Measurements from ENCODE around the gene CCDC92. TPM values are rescaled to one million over a fixed set of nuclear protein-coding genes. Genes with fewer than 3 reads are reported as not detected.

CCDC92 gene
- total RNA-seq, 4 donors from 2014 or later = 23.1 to 33.3 (median 30.9) TPM

DNA sequence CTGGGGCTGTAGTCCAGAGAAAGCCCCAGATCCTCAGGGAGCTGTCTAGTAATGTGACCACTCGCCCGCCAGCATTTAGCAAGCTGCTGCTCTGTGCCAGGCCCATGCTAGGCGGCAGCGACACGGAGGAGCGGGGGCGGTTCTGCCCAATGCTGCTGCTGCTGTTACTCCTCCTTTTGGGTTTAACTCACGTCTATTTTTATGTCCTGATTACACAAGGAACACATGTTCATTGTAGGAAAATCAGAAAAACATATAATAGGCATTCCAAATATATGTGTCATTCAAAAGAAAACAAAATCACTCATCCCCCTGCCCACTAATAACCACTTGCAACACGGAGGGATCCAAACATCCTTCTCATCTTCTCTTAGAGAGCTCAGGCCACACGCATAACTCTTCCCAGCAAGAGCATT lies 30.4 kb downstream of the CCDC92 start:
- no peak overlapping the region for H3K27ac ChIP-seq
- TF ChIP-seq CTCF (IDR thresholded peaks at IDR 0.05) (no peak), POLR2A (IDR thresholded peaks at IDR 0.05) (no peak)
- H3K4me1 ChIP-seq = no peaks in the 10 kb centered on the region
- H3K27me3 ChIP-seq = no peaks in the 10 kb centered on the region
- H3K9me3 ChIP-seq = peaks cover 0 to 3% (median 0%) of the 10 kb centered on the region in 4 donors
- DNase-seq = no peak
- H3K4me3 ChIP-seq = no peak overlapping the region
- peaks cover 0 to 45% (median 0%) of the 10 kb centered on the region in 3 donors for H3K36me3 ChIP-seq

- Histone ChIP-seq H3K36me3 (peaks cover 0 to 50% (median 0%) of the 10 kb centered on the region in 3 donors), H3K4me1 (no peaks in the 10 kb centered on the region), H3K9me3 (peaks cover 0 to 3% (median 0%) of the 10 kb centered on the region in 4 donors), H3K27me3 (no peaks in the 10 kb centered on the region), H3K4me3 (no peak overlapping the region), H3K27ac (no peak overlapping the region)
- DNase-seq = peak in 1 of 3 donors; percentile 27
- TF ChIP-seq POLR2A (IDR thresholded peaks at IDR 0.05) = no peak
- TF ChIP-seq CTCF (IDR thresholded peaks at IDR 0.05) = no peak
These were observed 30.9 kb downstream of the CCDC92 start for GRCh38 chr12:123941624-123942237.

DNA sequence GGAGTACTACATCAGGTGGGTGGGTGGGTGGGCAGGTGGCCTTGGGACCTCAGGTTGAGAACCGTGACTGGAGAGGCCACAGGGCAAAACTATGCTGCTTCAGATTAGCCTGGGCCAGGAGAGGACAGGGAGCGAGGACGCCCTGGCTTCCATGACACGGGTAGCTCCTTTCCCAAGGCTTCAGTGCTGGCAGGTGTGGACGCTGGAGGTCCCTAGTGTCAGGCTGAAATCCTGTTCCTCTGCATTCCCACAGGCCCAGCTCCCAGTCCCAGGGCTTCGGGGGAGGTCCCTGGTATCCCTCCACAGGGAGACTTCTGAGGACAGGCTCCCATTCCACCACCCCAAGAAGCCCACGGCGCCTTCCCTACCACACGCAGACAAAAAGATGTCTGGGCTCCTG lies 31.6 kb downstream of the CCDC92 start:
- H3K9me3 ChIP-seq = peaks cover 0 to 3% (median 0%) of the 10 kb centered on the region in 4 donors
- peaks cover 0 to 52% (median 0%) of the 10 kb centered on the region in 3 donors for H3K36me3 ChIP-seq
- H3K4me1 ChIP-seq = no peaks in the 10 kb centered on the region
- no peaks in the 10 kb centered on the region for H3K27me3 ChIP-seq
- H3K27ac ChIP-seq = no peak overlapping the region
- no peak overlapping the region for H3K4me3 ChIP-seq
- TF ChIP-seq POLR2A (IDR thresholded peaks at IDR 0.05) (no peak), CTCF (IDR thresholded peaks at IDR 0.05) (no peak)
- DNase-seq = peak in 1 of 3 donors; percentile 36

- Histone ChIP-seq H3K4me1 (no peaks in the 10 kb centered on the region), H3K27ac (no peak overlapping the region), H3K36me3 (peaks cover 0 to 55% (median 0%) of the 10 kb centered on the region in 3 donors), H3K4me3 (no peak overlapping the region), H3K27me3 (no peaks in the 10 kb centered on the region), H3K9me3 (peaks cover 0 to 3% (median 0%) of the 10 kb centered on the region in 4 donors)
- peak in 1 of 3 donors; percentile 25 for DNase-seq
- TF ChIP-seq POLR2A (IDR thresholded peaks at IDR 0.05) (no peak), CTCF (IDR thresholded peaks at IDR 0.05) (no peak)
These were observed 32.0 kb downstream of the CCDC92 start for GRCh38 chr12:123940627-123940966.

DNA sequence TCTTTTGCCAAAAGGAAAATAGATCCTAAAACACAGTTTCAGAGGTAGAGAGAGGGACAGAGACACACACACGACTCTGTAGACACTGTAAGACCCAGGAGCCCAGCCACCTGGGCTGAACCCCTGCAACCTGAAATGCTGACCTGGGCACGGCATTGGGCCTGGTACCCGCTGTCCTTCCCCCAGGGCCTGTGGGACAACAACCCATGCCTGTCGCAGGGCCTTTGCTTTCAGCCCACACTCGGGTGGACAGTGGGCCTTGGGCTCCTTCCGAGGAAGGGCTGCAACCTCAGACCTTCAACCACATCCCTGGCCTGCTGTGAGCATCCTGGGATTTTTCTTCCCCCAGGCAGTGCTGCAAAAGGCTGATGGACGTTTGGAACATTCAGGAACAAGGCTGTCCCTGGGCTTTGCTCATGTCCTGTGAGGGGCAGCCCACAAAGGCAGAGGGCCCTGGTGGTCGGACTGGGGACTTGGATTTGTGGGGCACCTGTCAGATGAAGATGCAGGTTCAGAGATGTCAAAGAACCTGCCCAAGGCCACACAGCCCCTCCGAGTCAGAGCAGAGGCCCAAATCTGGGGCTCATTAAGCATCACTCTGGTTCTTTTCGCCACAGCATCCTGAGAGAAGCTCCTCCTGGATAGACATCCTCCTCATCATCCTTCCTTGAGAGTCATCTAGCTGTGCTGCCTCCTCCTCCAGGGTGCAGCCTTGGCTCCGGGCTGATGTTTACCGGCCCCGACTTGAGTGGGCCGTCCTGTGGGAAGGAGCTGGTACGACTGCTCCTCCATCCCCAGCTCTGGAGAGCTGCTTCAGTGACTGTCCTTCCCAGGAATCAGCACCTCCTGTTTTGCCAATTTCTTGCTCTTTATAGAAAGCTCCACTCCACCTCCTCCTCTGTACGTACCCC lies 32.7 kb downstream of the CCDC92 start:
- H3K4me3 ChIP-seq = no peak overlapping the region
- H3K36me3 ChIP-seq = peaks cover 0 to 50% (median 0%) of the 10 kb centered on the region in 3 donors
- H3K4me1 ChIP-seq = no peaks in the 10 kb centered on the region
- TF ChIP-seq CTCF (IDR thresholded peaks at IDR 0.05) (no peak), POLR2A (IDR thresholded peaks at IDR 0.05) (no peak)
- peak in 1 of 3 donors; percentile 41 for DNase-seq
- no peak overlapping the region for H3K27ac ChIP-seq
- H3K27me3 ChIP-seq = no peaks in the 10 kb centered on the region
- peaks cover 0 to 3% (median 0%) of the 10 kb centered on the region in 4 donors for H3K9me3 ChIP-seq
